HepG2 (cell line): ENCODE measurements around the gene DOP1B. TPM values are rescaled to one million over a fixed set of nuclear protein-coding genes. Genes with fewer than 3 reads are reported as not detected.

ENCODE experiments used
- ATAC-seq: fragments of 200-7000 bp; cut with Tn5 transposase; 3 replicates; pipeline ENCODE4 v1.9.1; 2020; ENCODE audit warnings: mild to moderate bottlenecking, moderate library complexity
- BruUV-seq: library from RNA; stranded (reverse); fragments of 400-500 nt; replicated peaks from 2 replicates; lab custom pipeline; 2021; lab: Mats Ljungman, UMichigan
- CTCF ChIA-PET: fragments of 300-600 bp; formaldehyde crosslinking; extraction: SDS; loops from one replicate; lab custom pipeline; 2021; ENCODE audit warnings: low total read pairs, inconsistent platforms, low intra/inter-chr PET ratio; lab: Yijun Ruan, JAX
- POLR2A ChIA-PET: fragments of 350-600 bp; sonication (Branson Sonifier 250); formaldehyde crosslinking; loops from one replicate; lab custom pipeline; 2020; ENCODE audit warnings: antibody characterized with exemption, inconsistent platforms; lab: Yijun Ruan, JAX
- DNase-seq: peaks from one replicate; pipeline ENCODE4 v3.0.0-alpha.2; 2015; ENCODE audit warnings: low spot score
- FAIRE-seq: peaks from 3 replicates; lab custom pipeline; 2011; peaks lifted over from hg19 to GRCh38; lab: Jason Lieb, UNC
- H2AFZ ChIP-seq: one replicate; pipeline ENCODE4 v1.6.1; 2011; ENCODE audit warnings: low read length, inconsistent platforms
- H3K27ac ChIP-seq: fragments of 300-600 bp; 3 replicates; pipeline ENCODE4 v1.8.0; 2011; ENCODE audit warnings: mixed run types, mild to moderate bottlenecking, mixed read lengths, low read length, inconsistent platforms; ENCODE audit not compliant: insufficient read depth; ENCODE audit errors: extremely low read length
- H3K27me3 ChIP-seq, 2 experiments: fragments of 200-600 bp in 1 of 2; 2 replicates in 1 of 2; 3 replicates in 1 of 2; pipeline versions ENCODE4 v1.6.0 to v1.8.0; 2011; ENCODE audit warnings: low read length in 2 of 2, mild to moderate bottlenecking in 2 of 2, moderate library complexity in 2 of 2, inconsistent platforms in 1 of 2; ENCODE audit not compliant: insufficient read depth in 2 of 2, control insufficient read depth in 1 of 2
- H3K36me3 ChIP-seq, 2 experiments: fragments of 200-600 bp in 1 of 2; replicated peaks in 1 of 2; 2 replicates in 1 of 2; 3 replicates in 1 of 2; pipeline versions ENCODE4 v1.5.1 to v1.8.0; 2011; ENCODE audit warnings: low read length in 2 of 2, inconsistent platforms in 1 of 2; ENCODE audit not compliant: insufficient read depth in 2 of 2, control insufficient read depth in 1 of 2
- H3K4me1 ChIP-seq: 2 replicates; pipeline ENCODE4 v1.5.1; 2012; ENCODE audit warnings: low read length, inconsistent platforms; ENCODE audit not compliant: insufficient read depth
- H3K4me2 ChIP-seq: 2 replicates; pipeline ENCODE4 v1.6.0; 2011; ENCODE audit warnings: low read depth, low read length, inconsistent platforms
- H3K4me3 ChIP-seq, 3 experiments: fragments of 200-600 bp in 1 of 3; sonication (generic), shearing (Covaris generic) in 1 of 3; replicated peaks in 1 of 3; 2 replicates each; pipeline ENCODE4 v1.5.1; 2011 to 2016; ENCODE audit warnings: low read length in 3 of 3, inconsistent platforms in 2 of 3, low read depth in 2 of 3, mild to moderate bottlenecking in 2 of 3, control low read depth in 1 of 3, mixed read lengths in 1 of 3; ENCODE audit not compliant: insufficient read depth in 1 of 3
- H3K79me2 ChIP-seq: one replicate; pipeline ENCODE4 v1.6.1; 2011; ENCODE audit warnings: low read length, inconsistent platforms; ENCODE audit not compliant: insufficient read depth
- H3K9ac ChIP-seq: 2 replicates; pipeline ENCODE4 v1.6.0; 2011; ENCODE audit warnings: mild to moderate bottlenecking, low read depth, low read length, inconsistent platforms; ENCODE audit not compliant: insufficient read depth
- H3K9me3 ChIP-seq: 2 replicates; pipeline ENCODE4 v1.5.1; 2012; ENCODE audit warnings: mild to moderate bottlenecking, low read length
- H4K20me1 ChIP-seq: 2 replicates; pipeline ENCODE4 v1.6.0; 2011; ENCODE audit warnings: inconsistent platforms, mild to moderate bottlenecking, low read length, moderate library complexity; ENCODE audit not compliant: insufficient read depth
- ARNTL ChIP-seq: sonication (generic); formaldehyde crosslinking; IDR thresholded peaks from 2 replicates; pipeline ENCODE4 v1.4.0; 2020; ENCODE audit warnings: mild to moderate bottlenecking, missing genetic modification reagents
- FOXC1 ChIP-seq: sonication (generic); formaldehyde crosslinking; IDR thresholded peaks from 2 replicates; pipeline ENCODE4 v1.8.0; 2022; ENCODE audit warnings: mild to moderate bottlenecking, missing genetic modification reagents, borderline replicate concordance
- HOXD1 ChIP-seq: sonication (generic); formaldehyde crosslinking; IDR thresholded peaks from 2 replicates; pipeline ENCODE4 v1.5.0; 2020; ENCODE audit warnings: missing genetic modification reagents
- KLF6 ChIP-seq: IDR thresholded peaks from 2 replicates; pipeline ENCODE4 v1.8.0; 2016; ENCODE audit warnings: missing biosample characterization, missing genetic modification reagents
- LCORL ChIP-seq, 2 experiments: fragments of 450-650 bp in 1 of 2; sonication (generic) in 1 of 2; formaldehyde crosslinking in 1 of 2; IDR thresholded peaks; 2 replicates each; pipeline versions ENCODE4 v1.5.0 to v1.6.1; 2017 to 2020; ENCODE audit warnings: antibody characterized with exemption in 1 of 2, missing genetic modification reagents in 1 of 2
- PLSCR1 ChIP-seq: sonication (generic); formaldehyde crosslinking; IDR thresholded peaks from 2 replicates; pipeline ENCODE4 v1.5.0; 2020; ENCODE audit warnings: missing genetic modification reagents, mild to moderate bottlenecking, borderline replicate concordance
- SP4 ChIP-seq: sonication (generic); formaldehyde crosslinking; IDR thresholded peaks from 2 replicates; pipeline ENCODE4 v1.8.1; 2023; ENCODE audit warnings: mild to moderate bottlenecking, missing genetic modification reagents
- ZNF230 ChIP-seq: sonication (generic); formaldehyde crosslinking; IDR thresholded peaks from 2 replicates; pipeline ENCODE4 v1.4.0; 2020; ENCODE audit warnings: mild to moderate bottlenecking, missing genetic modification reagents
- ZNF337 ChIP-seq: sonication (generic); formaldehyde crosslinking; IDR thresholded peaks from 2 replicates; pipeline ENCODE4 v1.5.1; 2020; ENCODE audit warnings: missing genetic modification reagents, low read depth, mild to moderate bottlenecking, borderline replicate concordance
- ZNF572 ChIP-seq: sonication (generic); formaldehyde crosslinking; IDR thresholded peaks from 2 replicates; pipeline ENCODE4 v1.5.1; 2020; ENCODE audit warnings: mild to moderate bottlenecking, missing genetic modification reagents
- WGBS: methylation state at CpG from one replicate; pipeline ENCODE4 v1.1.6; 2017; ENCODE audit warnings: low lambda C conversion rate; 5-methylcytosine and 5-hydroxymethylcytosine counted together
- in situ Hi-C: cut with HindIII; loops from 2 replicates; pipeline ENCODE4 v1.10.0; 2017; ENCODE audit warnings: low pct_unique_long_range_greater_than_20kb; ENCODE audit not compliant: extremely low pct_ligation_motif_present
- intact Hi-C: fragments of 100-400 bp; cut with micrococcal nuclease; formaldehyde crosslinking; loops from one replicate; pipeline ENCODE4 v1.10.0; 2022; ENCODE audit not compliant: unreplicated experiment
- polyA plus RNA-seq, 8 experiments: library from polyadenylated mRNA; depleted of rRNA in 3 of 8; stranded (reverse) in 7 of 8; unstranded in 1 of 8; fragments of >200 nt; fragmentation: Illumina TruSeq in 4 of 8; extraction: Trizol in 4 of 8; gene quantifications; 2 replicates each; pipeline versions ENCODE4 v1.2.1 to v1.2.3, GENCODE V29; 2011 to 2016; ENCODE audit warnings: low read depth in 4 of 8, missing spikeins in 1 of 8, mixed read lengths in 1 of 8; ENCODE audit not compliant: insufficient read depth in 1 of 8
- total RNA-seq, 5 experiments: library from RNA; depleted of rRNA; stranded (reverse); fragments of >200 nt; fragmentation: Illumina TruSeq; extraction: Trizol; gene quantifications; 2 replicates each; pipeline ENCODE4 v1.2.3, GENCODE V29; 2016; ENCODE audit warnings: low read depth in 1 of 5

DOP1B gene
- total and polyA plus RNA-seq, 2 of the 13 experiments (the other 11 are each of a cell fraction or from before 2014, with no cell fraction given), result 2.8 to 3.2 TPM

GRCh38 chr21:36183144-36183795 lies 26.6 kb downstream of the DOP1B start:
- ChIA-PET CTCF (no interaction called here), POLR2A (interaction anchor here (0.6 kb wide), 1 partner anchor 122 kb away, joined by 3 read pairs; no protein-coding TSS in a partner anchor)
- no peaks in the 10 kb centered on the region for H3K79me2 ChIP-seq
- no peak overlapping the region for H2AFZ ChIP-seq
- H3K9ac ChIP-seq, result no peak overlapping the region
- H3K27me3 ChIP-seq, result no peaks in the 10 kb centered on the region
- 93% methylated on average over 10 of the region's 11 CpGs for WGBS
- FAIRE-seq (no peak), ATAC-seq (no peak), DNase-seq (no peak)
- H3K4me2 ChIP-seq, result no peak overlapping the region
- H4K20me1 ChIP-seq, result no peaks in the 10 kb centered on the region
- no peaks in the 10 kb centered on the region for H3K9me3 ChIP-seq
- no peaks in the 10 kb centered on the region; a peak in 2 of 5 replicates for H3K36me3 ChIP-seq
- intact Hi-C loops (no loop called here), in situ Hi-C loops (no loop called here)
- no TSS peak for BruUV-seq
- no peak overlapping the region for H3K27ac ChIP-seq
- H3K4me3 ChIP-seq, result no peak overlapping the region
- peaks cover 8% of the 10 kb centered on the region for H3K4me1 ChIP-seq
- no peak for TF ChIP-seq ZNF337 (CRISPR knock-in tag)
- TF ChIP-seq KLF6 (CRISPR knock-in tag), result no peak
- TF ChIP-seq LCORL (IDR thresholded peaks at IDR 0.05), result no peak
- no peak for TF ChIP-seq LCORL (CRISPR knock-in tag; IDR thresholded peaks at IDR 0.05)
- TF ChIP-seq HOXD1 (CRISPR knock-in tag), result no peak
- no peak for TF ChIP-seq ZNF230 (CRISPR knock-in tag)

GRCh38 chr21:36184545-36184944 lies 27.9 kb downstream of the DOP1B start:
- FAIRE-seq, result no peak
- Histone ChIP-seq H3K27ac (no peak overlapping the region), H3K4me1 (peaks cover 16% of the 10 kb centered on the region), H3K36me3 (no peaks in the 10 kb centered on the region; a peak in 2 of 5 replicates), H3K4me3 (no peak overlapping the region), H3K27me3 (no peaks in the 10 kb centered on the region), H3K9ac (no peak overlapping the region), H3K4me2 (no peak overlapping the region), H3K79me2 (no peaks in the 10 kb centered on the region), H2AFZ (no peak overlapping the region), H4K20me1 (no peaks in the 10 kb centered on the region), H3K9me3 (no peaks in the 10 kb centered on the region)
- CTCF ChIA-PET, result no interaction called here
- POLR2A ChIA-PET, result no interaction called here
- DNase-seq, result no peak
- no TSS peak for BruUV-seq
- ATAC-seq, result no peak
- in situ Hi-C loops (no loop called here), intact Hi-C loops (no loop called here)
- 97% methylated on average over 16 of the region's 16 CpGs for WGBS
- TF ChIP-seq ARNTL (CRISPR knock-in tag), result no peak
- TF ChIP-seq PLSCR1, result no peak
- no peak for TF ChIP-seq ZNF572 (CRISPR knock-in tag)
- no peak for TF ChIP-seq FOXC1 (CRISPR knock-in tag)
- TF ChIP-seq SP4 (CRISPR knock-in tag), result no peak
